Right ventricle myocardium superior (tissue), 1 donor: ENCODE measurements around the gene PRIM1. TPM values are rescaled to one million over a fixed set of nuclear protein-coding genes. Genes with fewer than 3 reads are reported as not detected.
A peak's percentile ranks its signal among the peaks of the same experiment; 100 is the strongest.

Experiments
- ATAC-seq: fragments of 200-7000 bp; cut with Tn5 transposase; one replicate; pipeline ENCODE4 v1.9.1; 2020; ENCODE audit warnings: mild to moderate bottlenecking; ENCODE audit not compliant: poor library complexity
- DNase-seq: peaks from one replicate; pipeline ENCODE4 v3.0.0-alpha.2; 2020
- intact Hi-C: fragments of 100-400 bp; cut with DNase I; formaldehyde crosslinking; loops from one replicate; pipeline ENCODE4 v1.11.2; 2022
- total RNA-seq: library from RNA; stranded (reverse); fragmentation: NEBNext Ultra II Directional; extraction: Animal tissue kit (Norgen Biotek cat#: 25700); gene quantifications from one replicate; pipeline ENCODE4 v1.2.1, GENCODE V29; 2021
- donor health status: DM: no; HTN: yes; CAD: no; lungs with severe emphysema.

Gene PRIM1
- total RNA-seq, 1 donor from 2014 or later = 3.6 TPM

GRCh38 chr12:56695327-56696101 lies 56.6 kb downstream of the PRIM1 start:
- ATAC-seq = no peak
- intact Hi-C loops = no loop called here
- peak; percentile 4 for DNase-seq

GRCh38 chr12:56694161-56694560 lies 58.0 kb downstream of the PRIM1 start:
- intact Hi-C loops = no loop called here
- no peak for ATAC-seq
- DNase-seq = peak; percentile 4

GRCh38 chr12:56688846-56689109 lies 63.3 kb downstream of the PRIM1 start:
- DNase-seq (peak; percentile 54), ATAC-seq (no peak)
- intact Hi-C loops = loop anchor here (5.0 kb wide), 1 partner anchor 34 kb away; no protein-coding TSS in a partner anchor

- DNase-seq = peak; percentile 99
- intact Hi-C loops = loop anchor here (5.0 kb wide), 1 partner anchor 34 kb away; no protein-coding TSS in a partner anchor
- peak; percentile 96 for ATAC-seq
Observed at GRCh38 chr12:56688129-56688845, 63.8 kb downstream of the PRIM1 start, which contains the start of gene PTGES3. PTGES3 (minus strand) TSS chr12:56688284; CDS start chr12:56687999, 285 bp downstream.

- intact Hi-C loops = loop anchor here (5.0 kb wide), 1 partner anchor 35 kb away; no protein-coding TSS in a partner anchor
- DNase-seq (peak; percentile 72), ATAC-seq (peak; percentile 56)
Observed at GRCh38 chr12:56687223-56688128, 64.6 kb downstream of the PRIM1 start.

GRCh38 chr12:56684745-56685359 lies 67.3 kb downstream of the PRIM1 start:
- ATAC-seq (no peak), DNase-seq (peak; percentile 19)
- intact Hi-C loops = loop anchor here (5.0 kb wide), 1 partner anchor 37 kb away; no protein-coding TSS in a partner anchor

GRCh38 chr12:56682323-56682722 lies 69.8 kb downstream of the PRIM1 start:
- ATAC-seq (no peak), DNase-seq (no peak)
- intact Hi-C loops = no loop called here

Other genes with a start within 250 kb of the PRIM1 start
- gene RBMS2, start 230.5 kb downstream of the PRIM1 start, total RNA-seq = 25.0 TPM
- gene BAZ2A, start 122.0 kb downstream of the PRIM1 start, total RNA-seq = 28.5 TPM
- gene ATP5F1B, start 106.3 kb downstream of the PRIM1 start, total RNA-seq = 3,077 TPM
- gene PTGES3, start 64.0 kb downstream of the PRIM1 start, total RNA-seq = 132 TPM
- gene NACA, start 27.0 kb downstream of the PRIM1 start, total RNA-seq = 449 TPM
- 0.51 TPM for gene HSD17B6, start 11.0 kb upstream of the PRIM1 start, total RNA-seq
- gene SDR9C7, start 182.1 kb upstream of the PRIM1 start, total RNA-seq = not detected
- gene RDH16, start 205.3 kb upstream of the PRIM1 start, total RNA-seq = 0.24 TPM